Stimulated activated CD8-positive, alpha-beta memory T cell treated with anti-CD3 and anti-CD28 coated beads, Interleukin-15, amount 100 ng/mL, for 1 hour (primary cell): ENCODE data around the gene SLC2A6.

Experiments
- DNase-seq: peaks from one replicate; pipeline ENCODE4 v3.0.0-alpha.2; 2020; ENCODE audit warnings: low read depth

SLC2A6 gene

GRCh38 chr9:133515615-133516255 lies 36.8 kb upstream of the SLC2A6 start:
- DNase-seq = no peak

GRCh38 chr9:133515240-133515610 lies 36.3 kb upstream of the SLC2A6 start:
- DNase-seq = no peak

- DNase-seq = no peak
These were observed 35.8 kb upstream of the SLC2A6 start for GRCh38 chr9:133514460-133515239.

- DNase-seq = no peak
These were observed 34.6 kb upstream of the SLC2A6 start for GRCh38 chr9:133513214-133514100.

GRCh38 chr9:133512253-133513213 lies 33.6 kb upstream of the SLC2A6 start:
- DNase-seq = no peak

GRCh38 chr9:133511607-133512006 lies 32.7 kb upstream of the SLC2A6 start:
- DNase-seq = no peak

- DNase-seq = no peak
These were observed 32.1 kb upstream of the SLC2A6 start for GRCh38 chr9:133510926-133511505.

GRCh38 chr9:133509179-133510083 lies 30.5 kb upstream of the SLC2A6 start:
- DNase-seq = no peak

- DNase-seq = no peak
These were observed 29.1 kb upstream of the SLC2A6 start for GRCh38 chr9:133508046-133508445.

- DNase-seq = no peak
These were observed 28.5 kb upstream of the SLC2A6 start for GRCh38 chr9:133507246-133507965.

GRCh38 chr9:133506653-133507038 lies 27.7 kb upstream of the SLC2A6 start:
- no peak for DNase-seq

- DNase-seq = no peak
These were observed 27.2 kb upstream of the SLC2A6 start for GRCh38 chr9:133505901-133506652.

- no peak for DNase-seq
These were observed 26.4 kb upstream of the SLC2A6 start for GRCh38 chr9:133505186-133505830.

- DNase-seq = no peak
These were observed 23.2 kb upstream of the SLC2A6 start for GRCh38 chr9:133502112-133502511.

- no peak for DNase-seq
These were observed 21.0 kb upstream of the SLC2A6 start for GRCh38 chr9:133499892-133500270.

- DNase-seq = no peak
These were observed 20.4 kb upstream of the SLC2A6 start for GRCh38 chr9:133499132-133499891.
